Stimulated activated CD4-positive, alpha-beta T cell treated with anti-CD3 and anti-CD28 coated beads, Interleukin-4, amount 100 ng/mL, for 1 hour (primary cell): ENCODE measurements around the gene QSOX2.

Experiments
- DNase-seq: peaks from one replicate; pipeline ENCODE4 v3.0.0-alpha.2; 2020

The QSOX2 gene

DNA sequence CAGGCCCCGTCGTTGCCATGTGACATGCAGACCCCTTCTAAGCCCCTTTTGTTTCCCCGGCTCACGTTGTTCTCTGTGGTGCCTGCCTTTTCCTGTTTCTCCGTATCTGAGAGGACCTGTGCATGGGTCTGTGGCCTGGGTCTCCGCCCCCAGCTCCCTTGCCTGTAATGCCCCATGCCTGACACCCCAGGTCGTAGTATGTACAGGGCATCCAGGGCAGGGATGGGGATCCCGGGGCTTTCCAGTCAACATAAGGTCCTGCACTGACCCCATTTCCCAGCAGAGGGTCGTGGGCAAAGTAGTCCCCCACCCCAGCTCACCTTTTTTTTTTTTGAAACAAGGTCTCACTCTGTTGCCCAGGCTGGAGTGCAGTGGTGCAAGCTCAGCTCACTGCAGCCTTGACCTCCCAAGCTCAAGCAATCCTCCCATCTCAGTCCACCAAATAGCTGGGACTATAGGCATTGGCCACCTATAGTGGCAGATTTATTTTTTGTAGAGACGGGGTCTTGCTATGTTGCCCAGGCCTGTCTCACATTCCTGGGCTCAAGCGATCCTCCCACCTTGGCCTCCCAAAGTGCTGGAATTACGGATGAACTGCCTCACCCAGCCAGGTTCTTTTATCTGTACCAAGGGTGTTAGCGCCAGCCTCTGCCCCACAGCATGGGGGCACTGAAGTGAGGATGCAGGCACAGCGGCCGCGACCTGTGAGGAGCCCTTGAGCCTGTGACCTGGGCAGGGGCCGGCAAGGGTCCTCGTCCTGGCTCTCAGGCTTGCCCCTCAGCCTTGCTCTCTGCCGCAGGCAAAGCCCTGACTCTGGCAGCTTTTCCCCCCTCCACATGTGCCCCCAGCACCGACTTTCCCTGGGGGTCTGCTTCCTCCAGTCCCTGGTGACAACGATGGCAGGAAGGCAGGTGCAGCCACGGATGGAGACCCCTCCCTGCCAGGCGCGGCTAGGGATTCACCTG lies 19.1 kb upstream of the QSOX2 start:
- no peak for DNase-seq

GRCh38 chr9:136264031-136264430 lies 18.4 kb upstream of the QSOX2 start:
- DNase-seq, result no peak

GRCh38 chr9:136262671-136263178 lies 17.1 kb upstream of the QSOX2 start:
- DNase-seq, result no peak

GRCh38 chr9:136261686-136262430 lies 16.2 kb upstream of the QSOX2 start:
- DNase-seq, result no peak

GRCh38 chr9:136260936-136261472 lies 15.4 kb upstream of the QSOX2 start:
- no peak for DNase-seq

DNA sequence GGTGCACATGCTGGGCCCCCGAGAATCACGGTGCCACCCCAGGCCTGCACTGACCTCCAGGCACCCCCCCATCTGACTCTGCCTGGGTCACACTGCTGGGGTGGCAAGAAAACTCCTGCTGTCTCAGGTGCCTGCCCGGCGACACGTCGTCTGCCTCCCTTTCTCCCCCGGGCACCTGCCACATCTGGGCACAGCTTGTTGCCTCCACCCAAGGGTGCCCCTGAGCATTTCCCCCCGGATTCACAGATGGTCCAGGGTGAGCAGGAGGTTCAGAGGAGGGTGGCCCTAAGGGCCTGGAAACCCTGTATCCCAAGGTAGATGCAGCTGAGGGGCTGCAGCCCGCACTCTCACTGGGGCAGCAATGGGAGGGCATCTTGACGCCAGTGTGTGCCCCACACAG lies 14.9 kb upstream of the QSOX2 start:
- DNase-seq, result no peak

DNA sequence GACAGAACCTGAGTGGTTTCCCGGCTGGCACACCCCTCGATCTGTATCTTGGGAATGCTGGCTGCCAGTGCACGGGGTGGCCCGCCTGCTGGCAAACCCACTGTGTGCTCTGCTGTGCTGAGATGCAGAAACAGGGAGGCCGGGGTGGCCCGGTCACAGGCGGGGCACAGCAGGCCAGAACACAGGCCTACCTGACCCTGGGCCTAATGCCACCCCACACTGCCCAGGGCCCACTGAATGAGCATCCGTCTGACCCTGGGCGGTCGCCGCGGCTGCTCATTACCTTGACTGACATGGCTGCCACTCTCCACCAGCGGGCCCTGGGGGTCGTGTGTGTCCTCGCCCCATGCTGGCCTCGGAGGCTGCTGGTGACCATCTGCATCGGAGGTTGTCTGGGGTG lies 14.2 kb upstream of the QSOX2 start:
- no peak for DNase-seq

- no peak for DNase-seq
Observed at GRCh38 chr9:136259517-136259813, 13.9 kb upstream of the QSOX2 start.

GRCh38 chr9:136258786-136259516 lies 13.3 kb upstream of the QSOX2 start:
- DNase-seq, result no peak

DNA sequence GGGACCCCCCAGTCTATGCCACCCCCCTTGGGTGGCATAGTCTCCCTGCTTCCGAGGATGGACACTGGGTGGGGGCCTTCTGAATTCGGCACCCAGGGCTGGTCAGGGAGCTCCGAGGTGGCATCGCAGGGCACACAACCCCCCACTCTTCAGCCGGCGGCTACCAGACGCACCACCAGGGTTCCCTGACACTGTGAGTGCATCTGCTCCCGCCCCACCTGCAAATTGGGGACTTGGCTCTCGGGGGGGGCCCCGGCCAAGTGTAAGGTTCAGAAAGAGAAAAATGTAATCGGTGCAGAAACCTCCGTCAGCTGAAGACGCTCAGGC lies 12.7 kb upstream of the QSOX2 start:
- no peak for DNase-seq

DNA sequence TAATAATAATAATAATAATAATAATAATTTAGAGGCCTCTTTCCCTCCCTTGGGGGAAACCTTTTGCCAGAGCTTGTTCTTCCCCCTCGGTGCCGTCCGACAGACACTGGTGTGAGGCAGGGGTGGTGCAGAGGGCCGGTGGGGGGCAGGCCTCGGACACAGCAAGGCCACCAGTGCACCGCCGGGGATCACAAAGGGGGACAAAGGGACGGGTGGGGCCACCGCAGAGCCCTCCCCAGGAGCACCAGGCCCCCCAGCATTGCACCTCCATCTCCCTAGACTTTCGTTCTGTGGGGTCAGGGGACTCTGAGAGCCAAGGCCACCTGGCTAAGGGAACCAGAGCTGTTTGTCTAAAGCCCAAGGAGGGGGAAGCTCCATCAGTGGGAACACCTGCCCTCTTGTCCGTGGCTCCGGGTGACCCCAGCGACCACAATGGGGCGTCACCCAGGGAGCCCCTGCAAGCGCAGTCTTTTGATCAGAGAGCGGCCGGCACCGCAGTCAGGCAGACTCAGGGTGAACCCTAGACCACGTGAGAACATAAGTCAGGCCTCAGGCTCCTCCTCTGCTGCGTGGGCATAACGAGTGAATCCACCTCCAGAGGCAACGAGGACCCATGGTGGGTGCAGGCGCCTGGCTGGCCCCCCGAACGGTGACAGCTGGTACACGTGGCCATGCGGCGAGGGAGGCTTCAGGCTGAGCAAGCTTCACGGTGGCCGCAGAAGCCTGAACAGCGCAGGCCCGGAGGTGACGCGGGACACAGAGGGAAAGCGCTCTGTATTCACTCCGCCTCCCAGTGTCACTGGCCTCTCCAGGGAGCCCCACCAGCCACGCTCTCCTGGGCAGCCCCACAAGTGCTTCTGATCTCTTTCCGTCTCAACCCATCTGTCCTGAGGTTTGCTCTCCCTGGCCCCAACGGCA lies 12.0 kb upstream of the QSOX2 start:
- no peak for DNase-seq

DNA sequence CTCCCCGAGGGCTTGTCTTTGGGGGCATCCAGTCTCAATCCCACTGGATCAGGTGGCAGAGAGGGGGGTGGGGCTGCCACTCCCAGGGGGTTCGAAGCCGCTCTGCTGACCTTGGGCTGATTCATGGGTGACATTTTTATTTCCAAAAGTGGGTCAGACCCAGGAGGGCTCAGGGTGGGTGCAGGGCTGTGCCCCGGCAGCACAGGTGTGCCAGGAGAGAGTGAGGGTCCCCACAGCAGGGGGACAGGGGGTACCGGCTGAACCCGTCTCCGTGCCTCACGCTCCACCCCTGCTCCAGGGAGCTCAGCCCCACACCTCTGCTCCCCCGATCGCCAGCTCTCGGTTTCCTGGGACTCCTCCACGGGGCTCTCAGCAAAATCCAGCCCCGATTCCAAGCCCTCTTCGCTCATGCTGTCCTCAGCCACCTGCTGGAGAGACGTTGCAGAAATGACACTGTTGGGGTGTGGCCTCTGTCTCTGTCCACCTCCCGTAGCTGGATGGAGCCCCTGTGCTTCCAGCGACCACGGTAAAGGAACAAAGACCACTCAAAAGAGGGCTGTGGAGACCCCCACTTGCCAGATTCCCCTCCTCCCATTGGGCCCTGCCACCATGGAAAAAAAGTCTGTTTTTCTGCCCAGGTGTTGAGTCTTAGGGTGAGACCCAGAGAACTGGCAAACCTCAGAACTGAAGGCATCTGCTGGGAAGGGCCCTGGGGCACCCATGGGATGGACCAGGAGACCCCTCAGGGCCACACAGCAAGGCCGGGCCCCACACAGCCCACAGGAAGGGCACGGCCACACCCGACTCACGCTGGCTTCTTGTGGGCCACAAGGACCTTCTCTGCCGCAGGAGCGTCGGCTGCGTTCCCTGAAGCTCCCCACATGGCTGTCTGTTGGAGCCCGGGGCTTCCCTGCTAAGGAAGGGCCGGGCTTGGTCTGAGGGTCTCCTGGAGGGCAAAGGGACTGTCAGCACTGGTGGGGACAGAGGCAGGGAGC lies 10.6 kb upstream of the QSOX2 start:
- DNase-seq, result no peak

DNA sequence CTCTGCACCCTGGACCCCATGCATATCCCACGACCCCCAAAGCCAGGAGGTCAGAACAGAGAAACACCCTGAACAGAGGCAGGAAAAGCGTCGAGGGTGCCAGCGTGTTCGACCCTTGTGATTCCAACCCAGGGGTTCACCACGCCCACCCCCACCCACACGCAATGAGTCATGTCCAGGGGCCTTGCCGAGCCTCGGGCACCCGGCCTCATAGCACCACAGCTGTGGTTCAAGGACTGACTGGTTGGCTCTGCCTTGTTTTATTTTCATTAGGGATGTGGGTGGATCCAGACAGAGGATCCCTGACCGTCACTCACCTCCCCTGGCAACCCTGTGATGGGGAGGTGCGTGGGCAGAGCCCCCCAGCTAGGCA lies 9.5 kb upstream of the QSOX2 start:
- no peak for DNase-seq

DNA sequence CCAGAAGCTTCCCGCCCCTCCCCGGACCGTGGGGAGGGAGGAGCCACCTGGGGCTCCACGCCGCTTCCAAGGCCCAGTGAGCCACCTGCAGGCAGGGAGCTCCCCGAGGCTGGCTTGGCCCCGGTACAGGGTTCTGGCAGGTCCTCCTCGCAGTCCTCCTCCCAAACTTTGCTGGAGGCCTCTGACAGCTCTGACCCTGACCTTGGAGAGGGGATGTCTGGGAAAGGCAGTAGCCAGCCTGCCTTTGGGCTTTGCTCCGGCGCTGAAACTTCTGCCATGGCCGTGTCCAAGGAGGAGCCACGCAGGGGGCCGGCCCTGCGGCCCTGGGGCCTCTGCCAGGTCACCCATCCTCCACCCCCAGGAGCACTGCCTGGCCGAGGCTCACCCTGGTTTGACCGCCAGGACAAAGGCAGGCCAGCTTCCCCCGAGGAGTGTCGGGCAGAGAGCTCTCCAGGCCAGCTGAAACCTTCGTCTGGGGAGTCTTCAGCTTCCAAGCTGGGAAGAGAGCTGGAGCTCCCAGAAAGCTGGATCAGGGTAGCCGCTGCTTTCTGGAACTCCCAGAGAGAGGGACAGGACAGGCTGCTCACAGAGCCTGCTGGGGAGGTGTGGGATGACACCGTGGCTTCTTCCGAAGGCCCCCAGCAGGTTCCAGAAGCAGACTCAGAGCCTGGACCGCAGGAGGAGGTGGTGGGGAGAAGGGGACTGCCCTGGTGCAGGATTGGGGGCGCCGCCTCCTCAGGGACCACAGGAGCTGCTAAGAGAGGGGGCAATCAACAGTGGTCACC lies 9.0 kb upstream of the QSOX2 start:
- DNase-seq, result no peak

DNA sequence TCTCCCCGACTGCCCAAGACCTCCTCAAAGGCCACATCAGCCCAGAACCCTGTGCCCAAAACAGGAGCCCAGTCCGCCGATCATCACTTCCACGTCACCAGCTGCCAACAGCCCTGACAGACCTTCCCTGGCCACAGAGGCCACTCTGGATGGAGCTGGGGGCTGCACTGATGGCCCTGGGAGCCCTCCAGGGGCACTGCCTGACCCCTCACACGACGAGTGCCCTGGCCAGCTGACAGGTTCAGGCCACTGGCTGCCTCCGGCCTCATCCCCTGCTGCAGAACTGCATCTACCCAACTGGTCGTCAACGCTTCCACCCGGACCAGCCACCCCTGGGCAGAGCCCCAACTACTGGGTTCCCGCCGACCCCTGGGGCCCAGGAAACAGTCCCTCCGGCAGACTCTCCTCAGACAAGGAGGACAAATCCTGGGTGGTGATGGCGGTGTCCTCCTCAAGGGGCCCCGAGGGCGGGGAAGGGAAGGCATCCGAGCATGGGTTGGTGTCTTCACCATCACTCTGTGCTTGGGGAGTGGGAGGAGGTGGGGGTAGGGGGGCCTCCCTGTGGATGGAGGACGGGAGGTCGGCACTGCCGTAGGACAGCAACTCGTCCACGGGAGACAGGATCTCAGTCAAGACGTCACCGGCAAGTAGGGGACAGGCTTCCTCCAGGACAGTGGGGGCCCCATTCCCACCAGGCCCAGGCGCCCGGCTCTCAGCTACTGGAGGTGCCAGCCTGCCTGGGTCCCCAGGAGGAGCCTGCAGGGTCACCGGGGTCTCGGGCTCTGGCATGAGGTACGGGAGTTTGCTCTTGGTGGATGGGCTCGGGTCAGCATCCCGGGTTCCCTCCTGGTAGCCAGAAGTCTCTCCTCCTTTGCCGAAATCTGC lies 7.9 kb upstream of the QSOX2 start:
- no peak for DNase-seq

DNA sequence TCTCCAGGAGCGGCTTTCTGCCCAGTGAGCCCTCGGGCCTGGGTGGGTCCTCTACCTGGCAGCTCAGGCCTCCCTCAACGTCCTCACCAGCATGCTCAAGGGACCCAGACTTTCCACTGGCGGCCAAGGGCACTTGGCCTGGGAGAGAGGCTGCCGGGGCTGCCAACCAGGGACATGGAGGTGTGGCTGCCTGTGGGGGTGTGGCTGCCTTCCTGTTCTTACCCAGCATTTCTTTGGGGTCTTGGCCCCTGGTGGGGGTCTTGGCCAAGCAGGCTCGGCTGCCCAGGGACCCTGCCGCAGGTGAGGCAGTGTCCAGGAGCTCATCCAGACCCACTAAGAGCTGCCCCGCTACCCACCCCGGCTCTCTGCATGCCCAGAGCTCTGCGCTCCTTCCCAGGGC lies 7.2 kb upstream of the QSOX2 start:
- no peak for DNase-seq

DNA sequence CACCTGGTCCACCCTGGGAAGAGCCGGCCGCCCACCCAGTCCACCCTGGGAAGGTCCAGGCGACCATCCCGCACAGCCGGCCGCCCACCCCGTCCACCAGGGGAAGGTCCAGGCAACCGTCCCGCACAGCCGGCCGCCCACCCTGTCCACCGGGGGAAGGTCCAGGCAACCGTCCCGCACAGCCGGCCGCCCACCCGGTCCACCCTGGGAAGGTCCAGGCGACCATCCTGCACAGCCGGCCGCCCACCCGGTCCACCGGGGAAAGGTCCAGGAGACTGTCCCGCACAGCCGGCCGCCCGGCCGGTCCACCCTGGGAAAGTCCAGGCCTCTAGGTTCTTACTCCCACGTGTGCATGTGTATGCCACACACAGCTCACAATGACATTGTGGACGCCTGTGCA lies 6.7 kb upstream of the QSOX2 start:
- no peak for DNase-seq

DNA sequence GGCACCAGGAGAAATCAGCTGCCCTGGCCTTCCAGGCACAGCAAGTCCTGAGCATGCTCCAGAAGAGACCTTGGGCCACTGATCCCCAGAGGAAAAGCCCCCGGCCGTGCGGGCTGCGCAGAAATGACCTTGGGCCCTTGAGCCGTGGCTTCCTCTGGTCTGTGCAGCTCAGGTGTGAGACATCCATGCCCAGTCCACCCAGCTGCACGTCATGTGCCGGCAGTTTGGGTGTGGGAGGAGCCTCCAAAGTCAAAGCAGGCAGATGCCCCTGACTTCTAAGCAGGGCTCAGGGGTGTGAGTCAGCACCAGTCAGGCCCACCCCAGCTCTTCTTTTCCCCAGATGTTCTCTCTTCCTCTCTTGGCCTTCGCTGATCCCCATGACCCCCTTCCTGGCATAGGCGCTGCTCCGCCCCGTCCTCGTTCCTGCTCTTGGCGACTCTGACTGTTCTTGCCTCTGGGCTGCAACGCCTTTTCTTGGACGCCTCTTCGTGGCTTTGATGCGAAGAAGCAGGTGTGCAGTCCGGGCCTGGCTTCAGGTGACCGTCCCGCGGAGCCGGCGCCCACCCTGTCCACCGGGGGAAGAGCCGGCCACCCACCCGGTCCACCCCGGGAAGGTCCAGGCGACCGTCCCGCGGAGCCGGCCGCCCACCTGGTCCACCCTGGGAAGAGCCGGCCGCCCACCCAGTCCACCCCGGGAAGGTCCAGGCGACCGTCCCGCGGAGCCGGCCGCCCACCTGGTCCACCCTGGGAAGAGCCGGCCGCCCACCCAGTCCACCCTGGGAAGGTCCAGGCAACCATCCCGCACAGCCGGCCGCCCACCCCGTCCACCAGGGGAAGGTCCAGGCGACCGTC lies 5.9 kb upstream of the QSOX2 start:
- DNase-seq, result no peak
